Measurements from ENCODE around the gene SLC16A6. TPM values are rescaled to one million over a fixed set of nuclear protein-coding genes. Genes with fewer than 3 reads are reported as not detected.

SLC16A6 gene
- total RNA-seq, 1 donor from 2014 or later = not detected

GRCh38 chr17:68298601-68299000 is 7.7 kb upstream of the SLC16A6 start:
- H3K4me1 ChIP-seq = no peaks in the 10 kb centered on the region
- intact Hi-C loops (cut with DNase I) = no loop called here
- H3K9me3 ChIP-seq = no peaks in the 10 kb centered on the region
- no peaks in the 10 kb centered on the region for H3K36me3 ChIP-seq
- no peak for TF ChIP-seq CTCF (IDR thresholded peaks at IDR 0.05)
- H3K27ac ChIP-seq = no peak overlapping the region
- no peaks in the 10 kb centered on the region for H3K27me3 ChIP-seq
- no peak overlapping the region for H3K4me3 ChIP-seq
- DNase-seq (ENCODE audit: low spot score in 2 of 2) = no peak

- H3K4me3 ChIP-seq = no peak overlapping the region
- H3K36me3 ChIP-seq = no peaks in the 10 kb centered on the region
- no peak overlapping the region for H3K27ac ChIP-seq
- H3K27me3 ChIP-seq = no peaks in the 10 kb centered on the region
- DNase-seq (ENCODE audit: low spot score in 2 of 2) = no peak
- no peaks in the 10 kb centered on the region for H3K9me3 ChIP-seq
- intact Hi-C loops (cut with DNase I) = no loop called here
- TF ChIP-seq CTCF (IDR thresholded peaks at IDR 0.05) = no peak
- H3K4me1 ChIP-seq = peaks cover 4 to 5% of the 10 kb centered on the region in 2 donors
Measured at GRCh38 chr17:68297195-68297594, 6.3 kb upstream of the SLC16A6 start.

- DNase-seq (ENCODE audit: low spot score in 2 of 2) = no peak
- H3K9me3 ChIP-seq = no peaks in the 10 kb centered on the region
- intact Hi-C loops (cut with DNase I) = no loop called here
- no peak overlapping the region for H3K4me3 ChIP-seq
- H3K27ac ChIP-seq = no peak overlapping the region
- peaks cover 6 to 7% of the 10 kb centered on the region in 2 donors for H3K4me1 ChIP-seq
- H3K36me3 ChIP-seq = no peaks in the 10 kb centered on the region
- TF ChIP-seq CTCF (IDR thresholded peaks at IDR 0.05) = no peak
- H3K27me3 ChIP-seq = no peaks in the 10 kb centered on the region
Measured at GRCh38 chr17:68296217-68297191, 5.6 kb upstream of the SLC16A6 start.

- no peak for DNase-seq (ENCODE audit: low spot score in 2 of 2)
- intact Hi-C loops (cut with DNase I) = no loop called here
- no peak overlapping the region for H3K4me3 ChIP-seq
- TF ChIP-seq CTCF (IDR thresholded peaks at IDR 0.05) = no peak
- peaks cover 7 to 9% of the 10 kb centered on the region in 2 donors for H3K4me1 ChIP-seq
- H3K27ac ChIP-seq = no peak overlapping the region
- H3K9me3 ChIP-seq = no peaks in the 10 kb centered on the region
- H3K27me3 ChIP-seq = no peaks in the 10 kb centered on the region
- H3K36me3 ChIP-seq = no peaks in the 10 kb centered on the region
Measured at GRCh38 chr17:68295086-68295485, 4.2 kb upstream of the SLC16A6 start.

- DNase-seq (ENCODE audit: low spot score in 2 of 2) = no peak
- peaks cover 7 to 9% of the 10 kb centered on the region in 2 donors for H3K4me1 ChIP-seq
- TF ChIP-seq CTCF (IDR thresholded peaks at IDR 0.05) = no peak
- H3K4me3 ChIP-seq = no peak overlapping the region
- no peaks in the 10 kb centered on the region for H3K9me3 ChIP-seq
- no peaks in the 10 kb centered on the region for H3K36me3 ChIP-seq
- intact Hi-C loops (cut with DNase I) = no loop called here
- no peaks in the 10 kb centered on the region for H3K27me3 ChIP-seq
- H3K27ac ChIP-seq = no peak overlapping the region
Measured at GRCh38 chr17:68294617-68295016, 3.7 kb upstream of the SLC16A6 start.
